Adrenal gland (tissue), 12 donors: ENCODE results near the gene METAP1. TPM values are rescaled to one million over a fixed set of nuclear protein-coding genes. Genes with fewer than 3 reads are reported as not detected.

Source experiments
- DNase-seq, 7 donors: peaks; one replicate each; pipeline ENCODE4 v3.0.0-alpha.2; 2019 to 2020
- H3K27ac ChIP-seq, 5 donors: fragments of 200-600 bp; sonication (generic) in 4 of 5; 1 replicate in 3 of 5; 2 replicates in 2 of 5; pipeline versions ENCODE4 v1.5.1 to v1.8.0; 2016 to 2020; ENCODE audit warnings: mild to moderate bottlenecking in 1 of 5
- H3K27me3 ChIP-seq: fragments of 200-600 bp; 2 replicates; pipeline ENCODE4 v1.8.0; 2021
- H3K36me3 ChIP-seq, 2 donors: fragments of 200-600 bp; replicated peaks in 1 of 2; 1 replicate in 1 of 2; 2 replicates in 1 of 2; pipeline versions ENCODE4 v1.5.1 to v1.8.0; 2018 to 2022
- H3K4me1 ChIP-seq, 2 donors: fragments of 200-600 bp; replicated peaks in 1 of 2; 1 replicate in 1 of 2; 2 replicates in 1 of 2; pipeline versions ENCODE4 v1.5.1 to v1.8.0; 2018 to 2021
- H3K4me3 ChIP-seq, 4 donors: fragments of 200-600 bp; sonication (generic) in 3 of 4; one replicate each; pipeline ENCODE4 v1.5.1; 2016 to 2018
- H3K9me3 ChIP-seq, 3 donors: fragments of 200-600 bp; sonication (generic) in 1 of 3; replicated peaks in 1 of 3; 1 replicate in 2 of 3; 2 replicates in 1 of 3; pipeline versions ENCODE4 v1.5.1 to v1.8.0; 2016 to 2021
- POLR2A ChIP-seq, 2 donors: fragments of 450-650 bp; IDR thresholded peaks; one replicate each; pipeline ENCODE4 v1.6.1; 2017; ENCODE audit warnings: antibody characterized with exemption in 2 of 2, mild to moderate bottlenecking in 2 of 2, moderate library complexity in 1 of 2
- WGBS, 4 donors: extraction: QIAGEN DNeasy Blood & Tissue Kit in 2 of 4; methylation state at CpG; one replicate each; pipeline versions ENCODE4 v1.1.5 to v1.1.7; 2013 to 2017; 5-methylcytosine and 5-hydroxymethylcytosine counted together
- intact Hi-C, 2 donors: fragments of 100-400 bp; cut with DNase I; formaldehyde crosslinking; loops; one replicate each; pipeline versions ENCODE4 v1.14.1 to v1.15.0; 2022 to 2023
- polyA plus RNA-seq, 3 donors: library from polyadenylated mRNA; stranded (reverse); fragments of 200-250 nt in 2 of 3; fragments of 350-450 nt in 1 of 3; fragmentation: Illumina TruSeq in 1 of 3; extraction: RNeasy Lipid Tissue Mini Kit (QIAGEN cat#74804) in 1 of 3; gene quantifications; one replicate each; pipeline ENCODE4 v1.2.3, GENCODE V29; 2013 to 2014
- total RNA-seq, 9 donors: library from RNA; depleted of rRNA in 4 of 9; stranded (reverse); fragments of >200 nt in 4 of 9; fragments of 120-200 nt in 1 of 9; fragmentation: NEBNext Ultra II Directional in 1 of 9; extraction: Animal tissue kit (Norgen Biotek cat#: 25700) in 1 of 9; gene quantifications; one replicate each; pipeline versions ENCODE4 v1.1.0 to v1.2.4, GENCODE V29; 2013 to 2023
- TF ChIP-seq, protein P1 (sequence below), 6 experiments: fragments of 450-650 bp in 4 of 6; fragments of 200-600 bp in 2 of 6; sonication (generic) in 1 of 6; IDR thresholded peaks; 1 replicate in 5 of 6; 2 replicates in 1 of 6; pipeline versions ENCODE4 v1.5.1 to v1.8.0; 2016 to 2021; ENCODE audit warnings: antibody characterized with exemption in 6 of 6, mild to moderate bottlenecking in 2 of 6, moderate library complexity in 1 of 6
- donor health status: healthy with polysubstance abuse.
- donor health status: Bipolar disorder and iron deficiency.
- donor health status: DM: yes; HTN: yes; CAD: no.
- donor health status: DM: no; HTN: no; CAD: no.
- donor health status: DM: no; HTN: no; CAD: no.
- donor health status: DM: yes; HTN: yes; CAD: no.

METAP1 gene
- total and polyA plus RNA-seq, 12 donors = 12.1 to 35.3 (median 17.3) TPM

- H3K27ac ChIP-seq = no peak overlapping the region
- intact Hi-C loops = no loop called here
- H3K36me3 ChIP-seq = peaks cover 0 to 49% of the 10 kb centered on the region in 2 donors
- TF ChIP-seq POLR2A (IDR thresholded peaks at IDR 0.05) = no peak
- TF ChIP-seq, protein P1, sequence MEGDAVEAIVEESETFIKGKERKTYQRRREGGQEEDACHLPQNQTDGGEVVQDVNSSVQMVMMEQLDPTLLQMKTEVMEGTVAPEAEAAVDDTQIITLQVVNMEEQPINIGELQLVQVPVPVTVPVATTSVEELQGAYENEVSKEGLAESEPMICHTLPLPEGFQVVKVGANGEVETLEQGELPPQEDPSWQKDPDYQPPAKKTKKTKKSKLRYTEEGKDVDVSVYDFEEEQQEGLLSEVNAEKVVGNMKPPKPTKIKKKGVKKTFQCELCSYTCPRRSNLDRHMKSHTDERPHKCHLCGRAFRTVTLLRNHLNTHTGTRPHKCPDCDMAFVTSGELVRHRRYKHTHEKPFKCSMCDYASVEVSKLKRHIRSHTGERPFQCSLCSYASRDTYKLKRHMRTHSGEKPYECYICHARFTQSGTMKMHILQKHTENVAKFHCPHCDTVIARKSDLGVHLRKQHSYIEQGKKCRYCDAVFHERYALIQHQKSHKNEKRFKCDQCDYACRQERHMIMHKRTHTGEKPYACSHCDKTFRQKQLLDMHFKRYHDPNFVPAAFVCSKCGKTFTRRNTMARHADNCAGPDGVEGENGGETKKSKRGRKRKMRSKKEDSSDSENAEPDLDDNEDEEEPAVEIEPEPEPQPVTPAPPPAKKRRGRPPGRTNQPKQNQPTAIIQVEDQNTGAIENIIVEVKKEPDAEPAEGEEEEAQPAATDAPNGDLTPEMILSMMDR (IDR thresholded peaks at IDR 0.05) = no peak
- no peak for DNase-seq
- no peaks in the 10 kb centered on the region for H3K9me3 ChIP-seq
- no peaks in the 10 kb centered on the region for H3K27me3 ChIP-seq
- peaks cover 0 to 19% of the 10 kb centered on the region in 2 donors for H3K4me1 ChIP-seq
- H3K4me3 ChIP-seq = no peak overlapping the region
- 84 to 94% (median 92%) methylated on average over 2 of the region's 2 CpGs for WGBS, 4 donors
These were observed 89.1 kb downstream of the METAP1 start for GRCh38 chr4:99084595-99084994.

GRCh38 chr4:99088023-99088449 is 92.5 kb downstream of the METAP1 start:
- intact Hi-C loops = no loop called here
- Histone ChIP-seq H3K9me3 (no peaks in the 10 kb centered on the region), H3K4me1 (peaks cover 0 to 25% of the 10 kb centered on the region in 2 donors), H3K27me3 (no peaks in the 10 kb centered on the region), H3K36me3 (peaks cover 0 to 18% of the 10 kb centered on the region in 2 donors), H3K4me3 (peak overlapping the region in 3 of 4 donors; percentile 29 to 99 (median 76)), H3K27ac (peak overlapping the region; percentile 42 to 97 (median 94))
- DNase-seq = peak; percentile 54 to 86 (median 79)
- 3 to 5% (median 4%) methylated on average over 14 to 15 of the region's 15 CpGs for WGBS, 4 donors
- TF ChIP-seq, protein P1 (IDR thresholded peaks at IDR 0.05) = no peak
- TF ChIP-seq POLR2A (IDR thresholded peaks at IDR 0.05) = no peak

DNA sequence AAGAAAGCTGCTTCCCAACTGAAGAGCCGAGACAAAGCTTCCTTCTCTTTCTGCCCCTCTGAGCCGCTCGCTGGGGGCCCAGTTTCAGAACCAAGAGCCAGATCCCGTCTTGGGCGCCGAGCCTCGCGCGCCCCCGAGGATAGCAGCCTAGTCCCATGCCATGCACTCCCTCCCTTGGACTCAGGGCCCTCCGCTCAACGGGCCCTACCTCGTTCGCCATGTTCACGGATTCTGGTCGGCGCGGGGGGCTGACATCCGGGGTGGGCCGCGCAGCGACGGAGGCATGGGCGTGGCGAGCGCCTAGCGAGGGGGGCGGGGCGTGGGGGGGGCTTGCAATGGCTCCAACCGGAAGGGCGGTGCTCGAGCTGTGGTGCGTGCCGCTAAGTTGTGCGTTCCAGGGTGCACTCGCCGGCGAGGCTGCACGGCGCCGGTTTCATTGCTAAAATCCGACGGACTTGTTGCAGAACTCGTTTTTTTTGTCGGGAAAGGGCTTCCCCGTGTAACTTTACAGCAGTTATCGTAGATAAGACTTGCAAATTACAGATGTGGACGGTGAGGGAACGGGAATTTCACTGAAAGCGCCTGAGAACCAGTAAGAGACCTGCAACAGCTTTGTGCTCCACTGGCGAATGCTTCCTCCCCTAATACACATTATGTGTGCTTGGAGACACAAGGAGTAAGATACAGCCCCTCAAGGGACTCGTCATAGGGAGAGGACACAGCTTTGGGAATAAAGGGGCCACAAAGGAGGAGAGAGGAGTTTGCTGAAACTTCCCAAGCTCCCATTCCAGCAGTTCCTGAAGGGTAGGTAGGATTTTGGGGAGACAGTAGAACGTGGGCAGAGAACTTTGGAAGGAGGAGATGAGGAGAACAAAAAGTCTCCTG is 93.2 kb downstream of the METAP1 start, which contains the start of gene ADH5:
Gene ADH5 (minus strand): TSS at position 308 of the 885 bp plus-strand sequence. CDS start 88 bp downstream, at position 220.
- WGBS, 4 donors = 0 to 1% (median 1%) methylated on average over 11 to 53 of the region's 53 CpGs
- peak; percentile 82 to 92 (median 88) for DNase-seq
- H3K4me3 ChIP-seq = peak within 1 kb of the TSS; percentile 16 to 99 (median 61)
- H3K4me1 ChIP-seq = peaks cover 0 to 25% of the 10 kb centered on the region in 2 donors
- peak; percentile 33 to 85 for TF ChIP-seq POLR2A (IDR thresholded peaks at IDR 0.05)
- TF ChIP-seq, protein P1 (IDR thresholded peaks at IDR 0.05) = no peak
- no peaks in the 10 kb centered on the region for H3K27me3 ChIP-seq
- intact Hi-C loops = no loop called here
- H3K27ac ChIP-seq = peak within 1 kb of the TSS; percentile 67 to 97 (median 94)
- H3K36me3 ChIP-seq = peaks cover 0 to 14% of the 10 kb centered on the region in 2 donors
- no peaks in the 10 kb centered on the region for H3K9me3 ChIP-seq

GRCh38 chr4:99090481-99091215 is 95.1 kb downstream of the METAP1 start:
- Histone ChIP-seq H3K4me1 (peaks cover 0 to 18% of the 10 kb centered on the region in 2 donors), H3K27me3 (no peaks in the 10 kb centered on the region), H3K4me3 (no peak overlapping the region), H3K27ac (no peak overlapping the region), H3K36me3 (no peaks in the 10 kb centered on the region), H3K9me3 (no peaks in the 10 kb centered on the region)
- intact Hi-C loops = no loop called here
- DNase-seq = no peak
- TF ChIP-seq, protein P1 (IDR thresholded peaks at IDR 0.05) = no peak
- TF ChIP-seq POLR2A (IDR thresholded peaks at IDR 0.05) = no peak
- WGBS, 4 donors = 77 to 94% (median 78%) methylated on average over 2 of the region's 2 CpGs
